GM12873 (cell line): Measurements from ENCODE around the gene TBC1D30.

Experiments
- CTCF ChIP-seq: IDR thresholded peaks from 2 replicates; pipeline ENCODE4 v1.5.1; 2012; ENCODE audit warnings: low read depth, mild to moderate bottlenecking, moderate library complexity, low read length, control low read depth; ENCODE audit not compliant: insufficient read depth; ENCODE audit errors: missing control alignments

The TBC1D30 gene

DNA sequence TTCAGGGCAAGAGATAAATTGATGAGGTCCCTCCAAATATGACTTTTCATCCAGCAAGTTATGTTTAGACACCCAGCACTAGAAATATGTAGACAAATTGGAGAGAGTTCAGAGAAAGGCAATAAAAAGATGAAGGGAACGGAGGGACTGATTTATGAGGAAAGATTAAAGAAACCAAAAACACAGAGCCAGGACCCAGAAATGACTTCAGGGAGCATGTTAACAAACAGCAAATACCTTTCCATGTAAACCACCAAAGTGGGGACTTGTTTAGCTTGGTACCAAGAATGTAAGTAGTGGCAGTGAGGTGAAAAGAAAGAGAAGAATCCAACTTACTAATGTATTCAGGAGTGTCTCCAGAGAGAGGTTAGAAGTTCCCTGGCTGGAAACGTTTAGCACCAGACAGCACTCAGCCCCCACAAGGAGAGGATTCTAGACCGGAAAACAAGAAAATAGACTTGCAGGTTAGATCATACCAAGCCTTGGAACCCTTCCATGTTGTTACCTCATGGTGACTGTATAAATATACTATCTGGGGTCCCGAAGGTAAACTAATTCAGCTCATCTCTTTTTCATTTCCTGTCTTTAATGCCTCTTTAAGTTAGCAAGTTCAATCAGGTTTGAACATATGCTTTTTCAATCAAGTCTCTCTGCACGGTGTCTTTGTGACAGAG, 79.2 kb downstream of the TBC1D30 start:
- no peak for TF ChIP-seq CTCF

GRCh38 chr12:64907097-64907496, 82.7 kb downstream of the TBC1D30 start:
- TF ChIP-seq CTCF, result no peak

GRCh38 chr12:64909124-64909523, 84.7 kb downstream of the TBC1D30 start:
- TF ChIP-seq CTCF, result no peak

GRCh38 chr12:64911081-64911480, 86.6 kb downstream of the TBC1D30 start:
- no peak for TF ChIP-seq CTCF

DNA sequence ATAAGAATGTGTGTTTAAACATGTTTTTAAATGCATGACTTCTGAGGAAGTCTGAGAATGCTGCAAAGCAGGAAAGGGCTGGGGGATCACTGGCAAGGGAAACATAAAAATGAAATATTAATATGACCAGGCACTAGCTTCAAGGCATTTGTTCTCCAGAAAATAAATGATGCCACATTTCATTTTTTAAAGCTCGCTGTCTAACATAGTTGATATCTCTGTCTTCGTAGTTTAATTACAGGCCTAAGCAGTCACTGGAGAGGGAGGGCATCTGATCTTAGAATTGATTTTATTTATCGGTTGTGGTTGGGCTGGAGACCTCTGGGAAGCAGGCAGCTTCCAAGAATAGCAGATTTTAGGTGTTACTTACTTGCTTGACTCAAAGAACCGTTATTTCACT, 87.5 kb downstream of the TBC1D30 start:
- no peak for TF ChIP-seq CTCF

DNA sequence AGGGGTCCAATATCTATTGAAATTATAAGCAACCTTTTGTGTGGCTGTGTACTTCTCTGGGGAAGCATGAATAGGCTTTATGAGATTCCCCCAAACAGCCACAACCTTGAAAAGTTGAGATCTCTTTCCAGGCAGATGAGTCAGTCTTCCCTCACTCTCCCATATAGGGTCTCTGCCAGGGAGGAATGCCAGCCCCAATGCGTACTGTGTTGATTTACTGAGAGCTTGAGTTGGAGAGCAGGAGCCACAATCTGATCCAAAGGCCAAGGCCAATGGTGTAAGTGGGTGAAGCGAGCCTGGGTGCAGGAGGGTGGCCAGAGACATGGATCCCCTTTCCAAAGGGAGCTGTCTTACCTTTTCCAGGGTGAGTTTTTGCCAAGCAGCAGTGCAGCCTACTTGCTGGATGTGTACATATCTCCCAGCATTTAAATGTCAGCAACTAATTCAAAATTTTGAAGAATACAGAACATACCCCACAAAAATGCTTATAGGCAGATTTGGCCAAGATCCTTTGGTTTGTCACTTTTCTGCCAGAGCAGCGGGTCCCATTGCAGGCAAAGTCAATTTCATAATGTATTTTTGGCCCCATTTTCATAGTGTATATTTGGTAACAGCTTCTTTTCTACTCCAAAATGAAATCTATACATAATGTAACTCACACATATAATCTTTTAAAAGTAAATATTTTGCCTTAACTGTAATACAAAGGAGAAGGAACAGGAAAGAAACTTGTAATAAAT, 88.2 kb downstream of the TBC1D30 start:
- TF ChIP-seq CTCF, result no peak

- TF ChIP-seq CTCF, result no peak
Observed at GRCh38 chr12:64915242-64915641, 90.8 kb downstream of the TBC1D30 start.
